Transverse colon (tissue), 4 donors: ENCODE data around the gene MAGI1. TPM values are rescaled to one million over a fixed set of nuclear protein-coding genes. Genes with fewer than 3 reads are reported as not detected.

Source experiments
- DNase-seq: peaks from one replicate; pipeline ENCODE4 v3.0.0-alpha.2; 2019
- H3K27ac ChIP-seq, 4 donors: fragments of 200-600 bp; sonication (generic); 2 replicates each; pipeline ENCODE4 v1.5.1; 2016 to 2018; ENCODE audit warnings: inconsistent platforms in 4 of 4
- H3K27me3 ChIP-seq: fragments of 200-600 bp; sonication (generic); 2 replicates; pipeline ENCODE4 v1.5.1; 2017; ENCODE audit warnings: inconsistent platforms
- H3K36me3 ChIP-seq, 4 donors: fragments of 200-600 bp; sonication (generic); 2 replicates each; pipeline ENCODE4 v1.5.1; 2017 to 2019; ENCODE audit warnings: inconsistent platforms in 4 of 4
- H3K4me1 ChIP-seq, 4 donors: fragments of 200-600 bp; sonication (generic); 2 replicates each; pipeline ENCODE4 v1.5.1; 2017 to 2020; ENCODE audit warnings: inconsistent platforms in 4 of 4
- H3K4me3 ChIP-seq, 4 donors: fragments of 200-600 bp; sonication (generic); 1 replicate in 1 of 4; 2 replicates in 3 of 4; pipeline versions ENCODE4 v1.5.1 to v1.6.1; 2017 to 2019; ENCODE audit warnings: inconsistent platforms in 4 of 4
- H3K9me3 ChIP-seq, 2 donors: fragments of 200-600 bp; sonication (generic); 2 replicates each; pipeline ENCODE4 v1.5.1; 2017 to 2019; ENCODE audit warnings: inconsistent platforms in 2 of 2
- EP300 ChIP-seq: sonication (generic); formaldehyde crosslinking; IDR thresholded peaks from one replicate; pipeline ENCODE4 v1.6.1; 2017; ENCODE audit warnings: antibody characterized with exemption, low read depth
- POLR2A ChIP-seq: fragments of 450-650 bp; IDR thresholded peaks from one replicate; pipeline ENCODE4 v1.6.1; 2016; ENCODE audit warnings: antibody characterized with exemption, mild to moderate bottlenecking, moderate library complexity
- POLR2AphosphoS5 ChIP-seq, 3 donors: sonication (generic); formaldehyde crosslinking; IDR thresholded peaks; one replicate each; pipeline ENCODE4 v1.6.1; 2016; ENCODE audit warnings: antibody characterized with exemption in 3 of 3
- WGBS, 2 donors: methylation state at CpG; one replicate each; pipeline ENCODE4 v1.1.5; 2018; ENCODE audit warnings: low coverage in 1 of 2; 5-methylcytosine and 5-hydroxymethylcytosine counted together
- in situ Hi-C, 4 donors: fragments of 200-750 bp; cut with MboI; loops; one replicate each; pipeline versions ENCODE4 v1.15.0 to v1.15.1; 2017; ENCODE audit warnings: low sequenced_read_pairs in 3 of 4, low pct_ligation_motif_present in 1 of 4, low pct_unique_long_range_greater_than_20kb in 1 of 4
- intact Hi-C: fragments of 100-400 bp; cut with DNase I; formaldehyde crosslinking; loops from one replicate; pipeline ENCODE4 v1.15.1; 2023; ENCODE audit warnings: low total_unique reads
- total RNA-seq, 4 donors: library from RNA; depleted of rRNA; stranded (reverse); fragments of >200 nt; gene quantifications; one replicate each; pipeline ENCODE4 v1.1.0, GENCODE V29; 2016
- TF ChIP-seq, protein P1 (sequence below), 5 experiments: fragments of 200-600 bp in 3 of 5; fragments of 450-650 bp in 2 of 5; sonication (generic) in 3 of 5; IDR thresholded peaks; 1 replicate in 2 of 5; 2 replicates in 3 of 5; pipeline ENCODE4 v1.5.1; 2016 to 2017; ENCODE audit warnings: antibody characterized with exemption in 5 of 5, inconsistent platforms in 3 of 5, mild to moderate bottlenecking in 2 of 5, moderate library complexity in 1 of 5

MAGI1 gene
- total RNA-seq, 4 donors from 2014 or later: 50.8 to 190 (median 67.4) TPM

DNA sequence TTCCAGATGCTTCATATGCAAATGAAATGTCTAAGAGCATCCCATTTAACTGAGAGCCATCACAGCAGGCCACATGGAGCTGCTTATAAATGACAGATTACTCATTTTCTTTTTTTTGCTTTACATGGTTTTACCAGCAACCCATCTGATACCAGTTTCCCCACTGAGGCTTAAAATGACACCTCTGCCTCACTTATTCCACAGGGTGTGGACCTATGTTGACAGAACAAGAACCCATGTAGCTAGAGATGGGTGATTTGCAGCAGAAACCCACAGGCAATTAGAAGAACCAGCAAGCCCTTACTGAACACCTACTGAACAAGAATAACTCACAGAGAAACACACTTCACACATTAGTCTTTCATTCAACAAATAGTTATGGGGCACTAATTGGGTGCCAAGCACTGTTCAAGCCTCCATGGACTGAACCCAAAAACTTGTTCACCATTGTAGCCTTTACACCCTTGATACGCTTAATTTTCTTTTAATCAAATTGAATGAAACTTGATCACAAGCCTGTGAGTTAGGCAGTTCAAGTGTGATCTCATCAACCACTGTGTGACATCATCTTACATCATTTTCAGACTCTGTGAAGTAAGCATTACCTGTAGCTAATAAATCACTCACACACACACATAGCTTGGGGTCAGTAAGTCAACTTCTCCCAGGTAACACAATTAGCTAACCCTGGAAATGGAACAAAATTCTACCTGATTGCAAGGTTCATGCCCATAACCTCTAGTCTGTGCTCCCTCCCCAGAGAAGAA, 45.4 kb downstream of the MAGI1 start:
- 100% methylated on average over 1 of the region's 1 CpG for WGBS, 2 donors
- in situ Hi-C loops (no loop called here), intact Hi-C loops (no loop called here)
- H3K9me3 ChIP-seq: no peaks in the 10 kb centered on the region
- no peak for DNase-seq
- TF ChIP-seq POLR2A (no peak), EP300 (no peak), POLR2AphosphoS5 (IDR thresholded peaks at IDR 0.05) (no peak)
- TF ChIP-seq, protein P1, sequence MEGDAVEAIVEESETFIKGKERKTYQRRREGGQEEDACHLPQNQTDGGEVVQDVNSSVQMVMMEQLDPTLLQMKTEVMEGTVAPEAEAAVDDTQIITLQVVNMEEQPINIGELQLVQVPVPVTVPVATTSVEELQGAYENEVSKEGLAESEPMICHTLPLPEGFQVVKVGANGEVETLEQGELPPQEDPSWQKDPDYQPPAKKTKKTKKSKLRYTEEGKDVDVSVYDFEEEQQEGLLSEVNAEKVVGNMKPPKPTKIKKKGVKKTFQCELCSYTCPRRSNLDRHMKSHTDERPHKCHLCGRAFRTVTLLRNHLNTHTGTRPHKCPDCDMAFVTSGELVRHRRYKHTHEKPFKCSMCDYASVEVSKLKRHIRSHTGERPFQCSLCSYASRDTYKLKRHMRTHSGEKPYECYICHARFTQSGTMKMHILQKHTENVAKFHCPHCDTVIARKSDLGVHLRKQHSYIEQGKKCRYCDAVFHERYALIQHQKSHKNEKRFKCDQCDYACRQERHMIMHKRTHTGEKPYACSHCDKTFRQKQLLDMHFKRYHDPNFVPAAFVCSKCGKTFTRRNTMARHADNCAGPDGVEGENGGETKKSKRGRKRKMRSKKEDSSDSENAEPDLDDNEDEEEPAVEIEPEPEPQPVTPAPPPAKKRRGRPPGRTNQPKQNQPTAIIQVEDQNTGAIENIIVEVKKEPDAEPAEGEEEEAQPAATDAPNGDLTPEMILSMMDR (IDR thresholded peaks at IDR 0.05): no peak
- no peaks in the 10 kb centered on the region for H3K36me3 ChIP-seq
- H3K4me3 ChIP-seq: no peak overlapping the region
- no peaks in the 10 kb centered on the region for H3K27me3 ChIP-seq
- no peak overlapping the region for H3K27ac ChIP-seq
- no peaks in the 10 kb centered on the region for H3K4me1 ChIP-seq

DNA sequence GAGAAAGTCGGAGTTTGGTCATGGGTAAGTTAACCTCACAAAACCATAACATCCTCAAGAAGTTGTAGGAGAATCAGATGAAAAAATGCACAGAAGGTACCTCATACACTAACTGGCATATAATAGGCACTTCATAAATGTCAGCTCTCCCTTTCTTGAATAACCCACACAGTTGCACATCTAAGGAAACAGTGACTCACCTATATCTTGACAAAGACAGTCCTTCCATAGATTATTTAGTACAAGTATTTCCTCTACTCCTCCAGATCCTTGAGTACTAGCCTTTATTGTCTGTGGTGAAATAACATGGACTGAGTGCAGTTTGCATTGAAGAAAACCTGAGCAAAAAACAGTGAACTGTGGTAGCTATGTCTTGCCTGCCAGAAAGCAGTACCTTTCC, 46.6 kb downstream of the MAGI1 start:
- 73 to 100% methylated on average over 1 of the region's 1 CpG for WGBS, 2 donors
- Histone ChIP-seq H3K27me3 (no peaks in the 10 kb centered on the region), H3K4me3 (no peak overlapping the region), H3K4me1 (no peaks in the 10 kb centered on the region), H3K36me3 (no peaks in the 10 kb centered on the region), H3K27ac (no peak overlapping the region), H3K9me3 (no peaks in the 10 kb centered on the region)
- DNase-seq: no peak
- no peak for TF ChIP-seq EP300
- no peak for TF ChIP-seq POLR2AphosphoS5 (IDR thresholded peaks at IDR 0.05)
- no peak for TF ChIP-seq POLR2A
- TF ChIP-seq, protein P1 (IDR thresholded peaks at IDR 0.05): no peak
- intact Hi-C loops (no loop called here), in situ Hi-C loops (no loop called here)

DNA sequence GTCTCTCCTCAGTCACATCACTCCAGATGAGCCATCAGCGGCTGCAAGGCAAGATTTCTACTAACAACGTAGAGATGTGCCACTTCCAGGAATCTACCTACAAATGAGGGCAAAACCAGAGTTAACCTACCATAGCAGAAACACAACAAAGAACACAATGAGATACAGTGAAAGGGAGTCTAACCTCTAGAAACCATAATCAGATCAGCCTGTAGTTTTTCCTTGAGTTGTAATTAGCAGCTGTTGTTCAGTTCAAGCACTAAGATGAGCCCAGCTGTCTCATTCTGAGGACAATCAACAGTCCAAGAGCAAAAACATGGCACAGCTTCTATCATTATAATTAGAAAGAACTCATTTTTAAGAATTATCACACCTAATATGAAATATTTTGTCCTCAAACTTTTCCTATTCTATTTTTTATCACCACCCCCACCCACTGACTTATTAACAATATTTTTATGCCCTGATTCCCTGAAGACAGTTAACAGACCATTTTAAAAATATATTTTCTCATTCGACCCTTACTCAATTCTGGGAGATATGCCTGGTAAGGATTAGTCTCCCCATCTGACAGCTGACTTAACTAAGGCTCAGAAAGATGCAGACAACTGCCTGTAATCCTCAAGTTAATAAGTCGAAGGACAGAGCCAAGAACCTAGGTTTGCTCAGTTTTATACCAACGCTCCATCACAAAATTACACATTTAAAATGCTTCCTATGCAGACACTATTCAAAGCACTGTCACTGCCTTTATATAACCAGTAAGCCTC, 50.1 kb downstream of the MAGI1 start:
- Histone ChIP-seq H3K27me3 (no peaks in the 10 kb centered on the region), H3K27ac (no peak overlapping the region), H3K4me1 (peaks cover 0 to 3% (median 0%) of the 10 kb centered on the region in 4 donors), H3K4me3 (no peak overlapping the region), H3K9me3 (no peaks in the 10 kb centered on the region), H3K36me3 (no peaks in the 10 kb centered on the region)
- WGBS, 2 donors: 86% methylated on average over 5 of the region's 5 CpGs
- DNase-seq: no peak
- in situ Hi-C loops (no loop called here), intact Hi-C loops (no loop called here)
- no peak for TF ChIP-seq POLR2AphosphoS5 (IDR thresholded peaks at IDR 0.05)
- TF ChIP-seq EP300: no peak
- TF ChIP-seq, protein P1 (IDR thresholded peaks at IDR 0.05): no peak

DNA sequence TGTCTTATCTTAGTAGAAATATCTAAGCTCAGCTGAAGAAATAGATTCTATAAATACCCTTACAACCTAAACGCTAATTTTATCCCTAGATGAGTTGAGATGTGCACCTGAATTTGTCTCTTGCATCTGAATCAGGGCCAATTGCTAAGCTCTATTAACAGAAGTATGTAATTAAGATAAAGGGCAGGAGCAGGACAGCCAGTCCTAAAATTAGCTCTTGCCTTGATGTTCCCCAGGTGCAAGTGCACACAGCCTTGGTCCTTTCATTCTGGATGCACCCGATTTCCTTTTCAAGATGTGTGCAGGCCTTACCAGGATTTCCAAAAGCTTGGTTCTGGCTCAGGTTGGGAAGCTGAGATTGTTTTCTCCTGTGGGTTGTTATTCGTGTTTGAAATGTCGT, 52.4 kb downstream of the MAGI1 start:
- Histone ChIP-seq H3K27ac (no peak overlapping the region), H3K27me3 (no peaks in the 10 kb centered on the region), H3K9me3 (no peaks in the 10 kb centered on the region), H3K36me3 (no peaks in the 10 kb centered on the region), H3K4me1 (peaks cover 0 to 9% (median 0%) of the 10 kb centered on the region in 4 donors), H3K4me3 (no peak overlapping the region)
- intact Hi-C loops: no loop called here
- in situ Hi-C loops: no loop called here
- TF ChIP-seq, protein P1 (IDR thresholded peaks at IDR 0.05): no peak
- no peak for TF ChIP-seq EP300
- no peak for TF ChIP-seq POLR2AphosphoS5 (IDR thresholded peaks at IDR 0.05)
- TF ChIP-seq POLR2A: no peak
- DNase-seq: no peak
- WGBS, 2 donors: 70 to 84% methylated on average over 3 to 4 of the region's 4 CpGs
